PC-9 (cell line): ENCODE results near the gene RBM4B.

Experiments
- EZH2 ChIP-seq: fragments of 200-600 bp; sonication (generic); IDR thresholded peaks from 2 replicates; pipeline ENCODE4 v1.8.0; 2017; ENCODE audit warnings: antibody characterized with exemption, low read depth
- TF ChIP-seq, protein P1 (sequence below): fragments of 200-600 bp; sonication (generic); conservative IDR thresholded peaks from 2 replicates; pipeline ENCODE4 v1.6.1; 2017; ENCODE audit warnings: mixed run types, antibody characterized with exemption, mild to moderate bottlenecking, moderate library complexity

- TF ChIP-seq, protein P1, sequence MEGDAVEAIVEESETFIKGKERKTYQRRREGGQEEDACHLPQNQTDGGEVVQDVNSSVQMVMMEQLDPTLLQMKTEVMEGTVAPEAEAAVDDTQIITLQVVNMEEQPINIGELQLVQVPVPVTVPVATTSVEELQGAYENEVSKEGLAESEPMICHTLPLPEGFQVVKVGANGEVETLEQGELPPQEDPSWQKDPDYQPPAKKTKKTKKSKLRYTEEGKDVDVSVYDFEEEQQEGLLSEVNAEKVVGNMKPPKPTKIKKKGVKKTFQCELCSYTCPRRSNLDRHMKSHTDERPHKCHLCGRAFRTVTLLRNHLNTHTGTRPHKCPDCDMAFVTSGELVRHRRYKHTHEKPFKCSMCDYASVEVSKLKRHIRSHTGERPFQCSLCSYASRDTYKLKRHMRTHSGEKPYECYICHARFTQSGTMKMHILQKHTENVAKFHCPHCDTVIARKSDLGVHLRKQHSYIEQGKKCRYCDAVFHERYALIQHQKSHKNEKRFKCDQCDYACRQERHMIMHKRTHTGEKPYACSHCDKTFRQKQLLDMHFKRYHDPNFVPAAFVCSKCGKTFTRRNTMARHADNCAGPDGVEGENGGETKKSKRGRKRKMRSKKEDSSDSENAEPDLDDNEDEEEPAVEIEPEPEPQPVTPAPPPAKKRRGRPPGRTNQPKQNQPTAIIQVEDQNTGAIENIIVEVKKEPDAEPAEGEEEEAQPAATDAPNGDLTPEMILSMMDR, result no peak
- no peak for TF ChIP-seq EZH2
These were observed 46.0 kb upstream of the RBM4B start for GRCh38 chr11:66723693-66724092.
